A673 (cell line): ENCODE results near the gene FBXO22. TPM values are rescaled to one million over a fixed set of nuclear protein-coding genes. Genes with fewer than 3 reads are reported as not detected.

Source experiments
- BruUV-seq: library from RNA; stranded (reverse); fragments of 400-500 nt; replicated peaks from 2 replicates; lab custom pipeline; 2021; lab: Mats Ljungman, UMichigan
- CTCF ChIA-PET: fragments of 300-600 bp; sonication (Branson Sonifier 250); formaldehyde crosslinking; loops from one replicate; lab custom pipeline; 2022; ENCODE audit warnings: antibody characterized with exemption; lab: Charles Lee
- POLR2A ChIA-PET: fragments of 300-600 bp; sonication (Branson Sonifier 250); formaldehyde crosslinking; loops from one replicate; lab custom pipeline; 2022; ENCODE audit warnings: antibody characterized with exemption; ENCODE audit not compliant: low non-redundant PET; lab: Charles Lee
- DNase-seq: peaks from one replicate; pipeline ENCODE4 v3.0.0-alpha.2; 2015; ENCODE audit warnings: low spot score
- H3K27ac ChIP-seq: fragments of 200-600 bp; sonication (generic); 2 replicates; pipeline ENCODE4 v1.5.1; 2016; ENCODE audit warnings: mixed run types, low read depth, mild to moderate bottlenecking, mixed read lengths, antibody characterized with exemption, low read length; ENCODE audit not compliant: poor library complexity, severe bottlenecking
- H3K27me3 ChIP-seq: fragments of 200-600 bp; sonication (generic); replicated peaks from 2 replicates; pipeline ENCODE4 v1.6.1; 2017; ENCODE audit warnings: mixed run types, low read depth, mild to moderate bottlenecking, mixed read lengths, antibody characterized with exemption, low read length; ENCODE audit not compliant: insufficient read depth, poor library complexity
- H3K36me3 ChIP-seq: fragments of 200-600 bp; sonication (generic); 2 replicates; pipeline ENCODE4 v1.6.1; 2016; ENCODE audit warnings: mixed run types, mild to moderate bottlenecking, mixed read lengths, antibody characterized with exemption, low read length; ENCODE audit not compliant: insufficient read depth, poor library complexity, severe bottlenecking
- H3K4me1 ChIP-seq: fragments of 200-600 bp; sonication (generic); 2 replicates; pipeline ENCODE4 v1.6.1; 2017; ENCODE audit warnings: mixed run types, mild to moderate bottlenecking, mixed read lengths, antibody characterized with exemption, low read length; ENCODE audit not compliant: insufficient read depth, poor library complexity, severe bottlenecking
- H3K4me3 ChIP-seq: fragments of 200-600 bp; sonication (generic); 2 replicates; pipeline ENCODE4 v1.5.1; 2016; ENCODE audit warnings: low read depth, mixed run types, mild to moderate bottlenecking, mixed read lengths, low read length; ENCODE audit not compliant: poor library complexity, severe bottlenecking
- H3K9me3 ChIP-seq: fragments of 200-600 bp; sonication (generic); 2 replicates; pipeline ENCODE4 v1.6.1; 2016; ENCODE audit warnings: mixed run types, low read depth, mild to moderate bottlenecking, mixed read lengths, antibody characterized with exemption, low read length; ENCODE audit not compliant: poor library complexity, severe bottlenecking
- CTCF ChIP-seq: fragments of 300-800, 200-600 bp; sonication (generic); conservative IDR thresholded peaks from 2 replicates; pipeline ENCODE4 v1.5.1; 2017; ENCODE audit warnings: low read depth, mild to moderate bottlenecking, antibody characterized with exemption, low read length, moderate library complexity, mixed read lengths
- EZH2 ChIP-seq: fragments of 200-600 bp; sonication (generic); IDR thresholded peaks from 2 replicates; pipeline ENCODE4 v1.6.1; 2017; ENCODE audit warnings: borderline replicate concordance, low read depth, mild to moderate bottlenecking, mixed read lengths, antibody characterized with exemption, low read length; ENCODE audit not compliant: poor library complexity, severe bottlenecking
- intact Hi-C: fragments of 100-400 bp; cut with micrococcal nuclease; formaldehyde crosslinking; loops from one replicate; pipeline ENCODE4 v1.10.0; 2022; ENCODE audit not compliant: unreplicated experiment
- total RNA-seq: library from RNA; stranded (reverse); gene quantifications from 2 replicates; pipeline ENCODE4 v1.2.3, GENCODE V29; 2021

Gene FBXO22
- total RNA-seq, 1 experiment from 2014 or later: 59.0 TPM

- ChIA-PET POLR2A (no interaction called here), CTCF (interaction anchor here (0.5 to 1.1 kb wide), 6 partner anchors 26 to 210 kb away, joined by 3 to 8 read pairs (median 4); no protein-coding TSS in a partner anchor)
- Histone ChIP-seq H3K4me3 (no peak overlapping the region), H3K4me1 (no peaks in the 10 kb centered on the region), H3K27ac (no peak overlapping the region), H3K27me3 (no peaks in the 10 kb centered on the region), H3K36me3 (peaks cover 26% of the 10 kb centered on the region), H3K9me3 (no peaks in the 10 kb centered on the region)
- TF ChIP-seq EZH2: no peak
- TF ChIP-seq CTCF: peak; percentile 56
- BruUV-seq: no TSS peak
- DNase-seq: peak; percentile 39
- intact Hi-C loops: loop anchor here (10.0 kb wide), 2 partner anchors 124 to 194 kb away; no protein-coding TSS in a partner anchor
Measured at GRCh38 chr15:75928680-75929608, 25.3 kb downstream of the FBXO22 start.

- BruUV-seq: no TSS peak
- no peaks in the 10 kb centered on the region for H3K27me3 ChIP-seq
- H3K4me3 ChIP-seq: no peak overlapping the region
- CTCF ChIA-PET: interaction anchor here (0.7 kb wide), 2 partner anchors 27 to 93 kb away, joined by 5 to 7 read pairs; no protein-coding TSS in a partner anchor
- H3K4me1 ChIP-seq: no peaks in the 10 kb centered on the region
- no peak overlapping the region for H3K27ac ChIP-seq
- POLR2A ChIA-PET: no interaction called here
- TF ChIP-seq CTCF: no peak
- TF ChIP-seq EZH2: no peak
- no peaks in the 10 kb centered on the region for H3K9me3 ChIP-seq
- intact Hi-C loops: loop anchor here (10.0 kb wide), 2 partner anchors 125 to 195 kb away; no protein-coding TSS in a partner anchor
- no peak for DNase-seq
- H3K36me3 ChIP-seq: peaks cover 31% of the 10 kb centered on the region
Measured at GRCh38 chr15:75929799-75930565, 26.3 kb downstream of the FBXO22 start.

- H3K4me1 ChIP-seq: no peaks in the 10 kb centered on the region
- intact Hi-C loops: no loop called here
- H3K36me3 ChIP-seq: peaks cover 31% of the 10 kb centered on the region
- H3K27ac ChIP-seq: no peak overlapping the region
- no peak overlapping the region for H3K4me3 ChIP-seq
- POLR2A ChIA-PET: no interaction called here
- DNase-seq: no peak
- CTCF ChIA-PET: no interaction called here
- no peak for TF ChIP-seq CTCF
- no peak for TF ChIP-seq EZH2
- H3K9me3 ChIP-seq: no peaks in the 10 kb centered on the region
- no peaks in the 10 kb centered on the region for H3K27me3 ChIP-seq
- BruUV-seq: no TSS peak
Measured at GRCh38 chr15:75930866-75931265, 27.2 kb downstream of the FBXO22 start.
